Stimulated activated CD4-positive, alpha-beta T cell treated with anti-CD3 and anti-CD28 coated beads, Interleukin-1b, Interleukin-23, amount 100 ng/mL, for 24 hours (primary cell): ENCODE measurements around the gene SVOP.

Experiments
- DNase-seq, 4 experiments: peaks; one replicate each; pipeline ENCODE4 v3.0.0-alpha.2; 2020; ENCODE audit warnings: low read depth in 4 of 4, low spot score in 1 of 4

Gene SVOP

GRCh38 chr12:108939594-108939993 lies 81.3 kb downstream of the SVOP start:
- no peak for DNase-seq

GRCh38 chr12:108938247-108938924 lies 82.5 kb downstream of the SVOP start:
- DNase-seq = no peak

- no peak for DNase-seq
Measured at GRCh38 chr12:108935159-108935763, 85.6 kb downstream of the SVOP start.

- DNase-seq = no peak
Measured at GRCh38 chr12:108933949-108934348, 86.9 kb downstream of the SVOP start.

GRCh38 chr12:108930756-108931155 lies 90.1 kb downstream of the SVOP start:
- no peak for DNase-seq

GRCh38 chr12:108930155-108930554 lies 90.7 kb downstream of the SVOP start:
- no peak for DNase-seq

GRCh38 chr12:108928695-108929094 lies 92.2 kb downstream of the SVOP start:
- DNase-seq = no peak

- no peak for DNase-seq
Measured at GRCh38 chr12:108922918-108923317, 98.0 kb downstream of the SVOP start.

- DNase-seq = no peak
Measured at GRCh38 chr12:108921946-108922345, 98.9 kb downstream of the SVOP start.

- no peak for DNase-seq
Measured at GRCh38 chr12:108918960-108919642, 101.8 kb downstream of the SVOP start.

- DNase-seq = no peak
Measured at GRCh38 chr12:108918206-108918605, 102.7 kb downstream of the SVOP start.

- DNase-seq = no peak
Measured at GRCh38 chr12:108916336-108916735, 104.5 kb downstream of the SVOP start.

- DNase-seq = no peak
Measured at GRCh38 chr12:108915632-108916133, 105.2 kb downstream of the SVOP start.

- no peak for DNase-seq
Measured at GRCh38 chr12:108914121-108914531, 106.7 kb downstream of the SVOP start.

- DNase-seq = no peak
Measured at GRCh38 chr12:108912361-108912760, 108.5 kb downstream of the SVOP start.

GRCh38 chr12:108911915-108912314 lies 109.0 kb downstream of the SVOP start:
- no peak for DNase-seq

- DNase-seq = no peak
Measured at GRCh38 chr12:108910336-108910735, 110.5 kb downstream of the SVOP start.

GRCh38 chr12:108907839-108908351 lies 113.0 kb downstream of the SVOP start:
- no peak for DNase-seq

GRCh38 chr12:108906971-108907370 lies 113.9 kb downstream of the SVOP start:
- DNase-seq = no peak

GRCh38 chr12:108905725-108906124 lies 115.1 kb downstream of the SVOP start:
- no peak for DNase-seq

GRCh38 chr12:108899145-108899544 lies 121.7 kb downstream of the SVOP start:
- DNase-seq = no peak

- DNase-seq = no peak
Measured at GRCh38 chr12:108896817-108897216, 124.1 kb downstream of the SVOP start.
